GM18868 (cell line): ENCODE measurements around the gene LEFTY2.
"Not testable (repeated sequence)": the region's sequence is repeated elsewhere in the genome, so short reads cannot be mapped to it uniquely, and the experiment has no call there.

Experiments used
- ATAC-seq: cut with Tn5 transposase; IDR thresholded peaks from one replicate; pipeline ENCODE4 v1.9.1; 2021; ENCODE audit warnings: mild to moderate bottlenecking, moderate library complexity; ENCODE audit not compliant: unreplicated experiment

The LEFTY2 gene

DNA sequence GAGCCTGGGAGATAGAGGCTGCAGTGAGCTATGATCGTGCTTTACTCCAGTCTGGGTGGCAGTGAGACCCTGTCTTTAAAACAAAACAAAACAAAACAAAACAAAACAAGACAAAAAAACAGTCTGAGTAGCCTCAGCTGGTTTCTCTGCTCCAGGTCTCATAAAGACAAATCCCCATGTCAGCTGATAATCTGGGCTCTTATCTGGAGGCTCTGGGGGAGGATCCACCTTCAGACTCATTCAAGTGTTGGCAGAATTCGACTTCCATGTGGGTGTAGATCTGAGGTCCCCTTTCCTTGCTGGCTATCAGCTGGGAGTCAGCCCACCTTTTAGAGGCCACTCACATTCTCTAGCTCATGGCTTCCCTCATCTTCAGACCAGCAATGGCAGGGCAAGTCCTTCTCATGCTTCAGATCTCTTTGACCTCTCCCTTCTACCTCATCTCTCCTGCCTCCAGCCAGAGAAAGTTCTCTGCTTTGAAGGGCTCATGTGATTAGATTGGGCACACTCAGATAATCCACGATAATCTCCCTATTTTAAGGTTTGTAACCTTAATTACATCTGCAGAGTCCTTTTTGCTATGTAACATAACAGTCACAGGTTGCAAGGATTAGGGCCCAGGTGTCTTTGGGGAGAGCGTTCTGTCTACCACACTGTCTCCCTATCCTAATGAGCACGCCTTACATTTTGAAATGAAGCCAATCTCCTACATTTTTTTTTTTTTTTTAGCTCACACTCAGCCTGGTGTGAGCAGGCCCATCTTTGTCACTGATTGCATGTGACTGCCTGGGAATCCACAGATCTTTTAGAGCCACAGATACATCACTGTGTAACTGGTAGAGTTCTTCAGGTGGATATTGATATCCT is 9.5 kb downstream of the LEFTY2 start:
- ATAC-seq: no peak

DNA sequence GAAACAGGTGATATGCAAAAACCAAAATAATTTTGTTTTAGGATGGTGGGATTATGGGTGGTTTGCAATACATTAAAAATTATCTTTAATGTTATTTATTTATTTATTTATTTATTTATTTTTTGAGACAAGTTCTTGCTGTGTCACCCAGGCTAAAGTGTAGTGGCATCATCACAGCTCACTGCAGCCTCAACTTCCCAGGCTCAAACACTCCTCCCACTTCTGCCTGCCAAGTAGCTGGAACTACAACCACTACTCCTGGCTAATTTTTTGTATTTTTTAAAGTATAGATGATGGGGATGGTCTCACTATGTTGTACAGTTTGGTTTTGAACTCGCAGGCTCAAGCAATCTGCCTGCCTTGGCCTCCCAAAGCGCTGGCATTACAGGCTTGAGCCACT is 10.5 kb downstream of the LEFTY2 start:
- no peak for ATAC-seq

DNA sequence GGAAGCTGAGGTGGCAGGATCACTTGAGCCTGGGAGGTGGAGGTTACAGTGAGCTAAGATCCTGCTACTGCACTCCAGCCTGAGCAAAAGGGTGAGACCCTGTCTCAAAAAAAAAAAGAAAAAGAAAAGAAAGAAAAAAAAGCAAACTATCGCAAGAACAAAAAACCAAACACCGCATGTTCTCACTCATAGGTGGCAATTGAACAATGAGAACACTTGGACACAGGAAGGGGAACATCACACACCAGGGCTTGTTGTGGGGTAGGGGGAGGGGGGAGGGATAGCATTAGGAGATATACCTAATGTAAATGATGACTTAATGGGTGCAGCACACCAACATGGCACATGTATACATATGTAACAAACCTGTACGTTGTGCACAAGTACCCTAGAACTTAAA is 11.6 kb downstream of the LEFTY2 start:
- ATAC-seq: not testable (repeated sequence)

DNA sequence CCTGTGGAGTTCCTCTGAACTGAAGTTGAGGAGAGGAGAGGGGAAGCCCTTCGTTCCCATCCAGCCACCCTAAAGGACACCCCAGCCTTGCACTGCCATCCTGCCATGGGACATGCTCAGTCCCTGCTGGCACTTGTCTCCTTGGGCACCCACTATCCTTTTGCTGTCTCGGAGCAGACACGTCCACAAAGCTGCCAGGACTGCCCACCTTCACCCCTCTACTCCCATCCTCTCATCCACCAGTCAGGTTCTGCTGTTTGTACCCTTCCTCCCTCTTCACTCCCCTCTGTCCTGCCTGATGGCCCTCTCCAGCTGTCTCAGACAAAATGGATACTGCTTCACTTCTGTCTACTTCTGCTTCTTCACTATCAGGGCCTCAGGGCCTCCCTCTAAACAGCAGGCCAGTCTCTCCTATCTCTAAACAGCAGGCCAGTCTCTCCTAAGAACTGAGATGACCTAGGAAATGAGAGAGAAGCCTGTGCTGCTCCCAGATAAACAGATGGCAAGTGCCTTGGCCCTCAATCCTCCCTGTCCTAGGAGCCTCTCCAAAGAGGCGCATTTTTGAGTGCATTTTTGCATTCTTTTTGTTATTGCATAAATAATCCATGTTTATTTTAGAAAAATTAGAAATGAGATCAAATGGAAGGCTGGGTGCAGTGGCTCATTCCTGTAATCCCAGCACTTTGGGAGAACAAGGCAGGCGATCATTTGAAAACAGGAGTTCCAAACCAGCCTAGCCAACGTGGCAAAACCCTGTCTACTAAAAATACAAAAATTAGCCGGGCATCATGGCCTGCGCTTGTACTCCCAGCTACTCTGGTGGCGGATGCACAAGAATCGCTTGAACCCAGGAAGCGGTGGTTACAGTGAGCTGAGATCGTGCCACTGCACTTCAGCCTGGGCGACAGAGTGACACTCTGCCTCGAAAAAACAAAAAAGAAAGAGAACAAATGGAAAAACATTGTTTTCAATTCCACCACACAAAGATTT is 12.5 kb downstream of the LEFTY2 start:
- ATAC-seq: no peak

DNA sequence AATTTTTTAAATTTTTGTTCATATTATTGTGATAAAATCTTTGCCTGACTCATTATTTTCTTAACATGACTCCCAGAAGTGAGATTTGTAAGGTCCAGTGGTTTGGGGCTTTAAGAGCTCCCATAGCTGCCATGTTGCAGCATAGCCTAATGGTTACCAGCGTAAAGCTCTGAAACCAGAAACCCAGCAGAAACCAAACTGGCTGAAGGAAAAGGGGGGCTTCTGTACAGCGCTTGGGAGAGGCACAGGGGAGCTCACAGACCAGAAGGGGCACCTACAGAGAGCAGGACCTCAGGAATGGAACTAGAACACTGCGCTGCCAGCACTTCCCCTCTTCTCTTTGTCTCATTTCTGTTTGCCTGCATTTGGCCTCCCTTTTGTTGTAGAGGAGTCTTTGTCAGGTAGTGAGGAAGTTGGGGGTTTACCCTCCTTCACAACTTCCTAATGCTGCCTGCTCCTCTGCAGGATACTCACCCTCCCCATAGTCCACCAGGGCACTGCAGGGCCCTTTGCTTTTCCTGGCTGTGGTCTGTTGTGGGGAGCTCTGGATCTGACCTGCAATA is 14.4 kb downstream of the LEFTY2 start:
- ATAC-seq: no peak

DNA sequence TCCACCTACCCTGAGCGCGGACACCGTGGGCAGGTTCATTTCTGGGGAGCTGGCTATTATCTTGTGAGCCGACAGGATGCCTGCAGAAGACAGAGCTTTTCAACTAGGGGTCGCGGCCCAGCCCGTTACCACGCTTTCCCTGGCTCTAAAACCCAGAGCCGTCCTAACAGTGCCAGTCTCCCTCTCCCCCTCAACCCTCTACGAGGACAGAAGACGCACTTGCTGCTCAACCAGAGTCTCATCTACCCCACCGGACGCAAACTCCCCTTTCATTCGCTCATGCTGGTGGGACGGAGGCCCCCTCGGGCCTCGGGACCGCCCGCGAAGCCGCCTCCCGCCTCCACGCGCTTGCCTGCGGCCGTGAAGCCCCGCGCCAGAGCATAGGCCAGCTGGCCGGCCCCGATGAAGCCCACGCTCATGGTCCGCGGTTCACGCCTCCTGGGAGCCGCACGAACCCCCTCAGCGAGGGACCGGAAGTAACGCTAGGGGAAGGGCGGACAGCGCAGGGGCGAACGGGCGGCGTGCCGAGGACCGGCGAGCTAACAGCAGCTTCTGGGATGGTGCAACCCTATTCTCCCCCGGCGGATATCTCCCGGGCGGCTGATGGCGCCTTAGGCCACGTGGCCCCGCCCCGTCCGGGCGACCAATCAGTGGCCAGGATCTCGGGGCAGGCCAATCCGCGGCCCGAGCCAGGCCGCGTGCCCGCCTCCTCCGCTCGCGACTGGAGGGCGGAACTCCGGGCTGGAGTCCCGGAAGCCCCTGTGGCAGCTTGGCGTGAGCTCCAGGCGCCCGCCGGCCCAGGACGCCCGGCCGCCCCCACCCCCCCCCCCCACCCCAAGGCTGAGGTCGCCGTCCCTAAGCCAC is 17.1 kb downstream of the LEFTY2 start, which contains the start of gene PYCR2:
Gene PYCR2 (minus strand): TSS at position 559 of the 864 bp plus-strand sequence. CDS start 140 bp downstream, at position 419.
- ATAC-seq: peak; percentile 97

DNA sequence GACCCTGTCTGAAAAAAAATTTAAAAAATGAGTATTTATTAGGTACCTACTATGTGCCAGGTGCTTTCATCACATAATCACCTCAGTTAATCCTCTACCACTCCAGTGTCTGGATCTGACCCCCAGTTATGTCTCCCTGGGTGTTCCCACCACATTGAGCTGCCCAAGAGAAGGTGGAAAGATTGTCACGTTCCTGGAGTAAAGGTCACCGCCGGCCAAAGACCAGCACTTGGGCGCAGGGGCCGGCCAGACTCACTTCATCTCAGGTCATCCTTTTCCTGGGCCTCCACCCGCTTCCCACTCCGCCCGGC is 17.7 kb downstream of the LEFTY2 start:
- ATAC-seq: no peak

DNA sequence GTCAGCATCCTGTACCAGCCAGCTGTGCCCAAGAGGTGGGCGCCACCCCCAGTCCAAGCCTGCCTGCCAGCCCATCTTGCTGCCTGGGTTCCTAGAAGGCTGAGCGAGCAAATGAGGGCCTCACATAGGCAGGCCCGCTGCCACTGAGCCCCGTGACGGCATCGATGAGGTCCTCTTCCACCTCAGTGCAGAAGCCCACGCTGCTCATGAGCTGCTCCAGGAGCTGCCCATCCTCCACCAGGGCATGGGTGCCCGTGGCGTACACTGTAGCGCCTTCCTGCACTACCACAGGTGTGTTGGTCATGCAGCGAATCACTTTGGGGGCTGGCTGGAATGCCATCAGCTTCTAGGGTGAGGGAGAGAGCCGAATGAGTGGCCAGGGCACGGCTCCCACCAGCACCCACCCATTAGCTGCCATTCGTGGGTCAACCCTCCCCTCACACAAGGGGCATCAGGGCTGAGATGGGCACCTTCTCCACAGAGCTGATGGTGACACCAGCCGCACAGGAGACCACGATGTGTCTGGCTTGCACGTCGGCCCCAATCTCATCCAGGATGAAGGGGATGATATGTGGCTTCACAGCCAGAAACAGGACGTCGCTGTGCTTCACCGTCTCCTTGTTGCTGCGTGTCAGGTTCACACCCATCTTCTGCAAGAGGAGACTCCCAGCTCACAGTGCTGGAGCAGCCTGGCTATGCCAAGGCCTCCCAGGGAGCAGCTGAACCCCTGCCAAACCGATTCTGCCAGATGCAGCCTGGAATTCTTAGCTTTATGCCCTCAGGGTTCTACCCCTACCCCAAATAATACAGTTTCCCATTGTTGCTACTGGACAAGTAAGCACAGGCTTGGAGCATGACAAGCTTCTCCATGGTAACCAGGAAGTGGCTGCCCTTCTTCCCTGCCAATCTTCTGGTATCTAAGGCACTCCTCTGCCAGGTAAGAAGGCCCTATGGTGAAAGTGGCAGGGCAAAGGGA is 19.0 kb downstream of the LEFTY2 start:
- ATAC-seq: no peak

DNA sequence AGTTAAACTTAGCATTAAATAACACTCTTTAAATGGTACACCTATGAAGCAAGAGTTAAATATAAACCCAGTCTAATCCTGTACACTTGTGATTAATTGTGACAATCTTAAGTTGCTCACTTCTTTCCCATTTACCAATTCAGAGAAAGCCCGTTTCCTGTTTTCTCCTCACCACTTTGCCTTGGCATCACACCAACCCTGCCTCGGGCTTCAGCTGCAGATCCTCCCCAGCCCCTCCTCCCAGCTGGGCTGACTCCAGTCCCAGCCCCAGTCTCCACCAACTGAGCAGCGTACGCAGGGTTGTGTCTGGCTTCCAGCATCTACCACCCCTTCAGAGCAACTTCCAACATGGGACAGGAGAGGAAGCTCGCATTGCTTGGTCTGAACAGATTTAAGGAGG is 21.1 kb downstream of the LEFTY2 start:
- no peak for ATAC-seq

DNA sequence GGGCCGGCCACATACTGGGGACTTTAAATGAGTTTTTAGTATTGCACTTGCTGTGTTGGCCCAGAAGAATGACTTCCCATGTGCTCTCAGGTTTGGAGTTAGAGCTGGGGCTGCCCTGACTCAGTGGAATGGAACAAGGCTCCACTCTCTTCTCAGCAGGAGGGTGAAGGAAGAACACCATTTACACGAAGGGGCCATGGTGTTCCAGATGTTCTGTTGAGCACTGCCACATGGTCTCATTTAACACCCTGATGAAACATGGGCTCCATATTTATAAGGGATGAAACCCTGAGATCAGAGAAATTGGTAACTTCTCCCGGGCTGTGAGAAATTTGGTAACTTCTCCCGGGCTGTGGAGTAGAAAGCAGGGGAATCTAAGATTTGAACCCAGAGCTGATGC is 22.7 kb downstream of the LEFTY2 start:
- no peak for ATAC-seq

DNA sequence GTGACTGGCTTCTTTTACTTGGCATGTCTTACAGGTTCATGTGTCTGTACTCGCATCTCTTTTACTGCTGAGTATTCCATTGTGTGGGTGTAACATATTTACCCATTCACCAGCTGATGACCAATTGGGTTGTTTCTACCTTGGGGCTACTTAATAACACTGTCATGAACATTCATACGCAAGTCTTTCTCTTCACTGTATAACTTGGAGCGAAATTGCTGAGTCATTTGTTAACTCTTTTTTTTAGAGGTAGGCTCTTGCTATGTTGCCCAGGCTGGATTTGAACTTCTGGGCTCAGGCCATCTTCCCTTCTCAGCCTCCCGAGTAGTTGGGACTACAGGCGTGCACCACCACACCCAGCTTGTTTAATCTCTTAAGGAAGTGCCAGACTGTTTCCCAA is 23.5 kb downstream of the LEFTY2 start:
- no peak for ATAC-seq

DNA sequence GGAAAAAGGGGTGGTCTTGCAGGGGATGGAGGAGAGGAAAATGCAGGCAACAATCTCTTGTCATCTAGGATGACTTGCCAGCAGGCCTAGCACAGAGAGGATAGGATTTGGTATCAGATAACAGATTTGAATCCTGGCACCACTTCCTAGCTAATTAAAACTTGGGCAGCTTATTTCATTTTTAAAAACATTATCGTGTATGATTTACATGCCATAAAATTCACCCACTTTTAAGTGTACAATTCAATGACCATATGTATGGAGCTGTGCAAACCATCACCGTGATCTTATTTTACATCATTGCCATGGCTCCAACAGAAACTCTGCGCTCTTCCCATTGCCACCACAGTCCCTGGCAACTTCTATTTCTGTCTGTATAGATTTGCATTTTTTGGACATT is 23.9 kb downstream of the LEFTY2 start:
- ATAC-seq: no peak

DNA sequence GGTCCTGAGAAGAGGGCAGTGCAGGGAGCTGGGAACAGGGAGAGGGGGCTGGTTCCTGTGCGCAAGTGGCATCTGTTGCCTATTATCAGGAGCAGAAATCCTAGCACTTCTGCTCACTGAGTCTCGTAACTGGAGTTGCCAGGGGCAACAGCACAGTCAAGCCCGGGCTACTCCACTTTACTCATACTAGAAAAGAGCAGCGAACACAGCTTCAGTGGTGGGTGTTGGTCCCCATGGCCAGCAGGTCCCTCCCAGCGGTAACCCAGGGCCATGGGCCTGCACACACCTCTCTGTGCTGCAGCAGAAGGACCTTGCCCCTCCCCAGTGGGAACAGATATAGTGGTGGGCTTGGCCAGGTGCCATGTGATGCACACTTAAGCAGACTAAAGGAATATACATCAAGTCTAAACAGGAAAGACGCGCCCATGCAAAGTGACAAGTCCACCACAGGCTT is 25.5 kb downstream of the LEFTY2 start:
- ATAC-seq: no peak

DNA sequence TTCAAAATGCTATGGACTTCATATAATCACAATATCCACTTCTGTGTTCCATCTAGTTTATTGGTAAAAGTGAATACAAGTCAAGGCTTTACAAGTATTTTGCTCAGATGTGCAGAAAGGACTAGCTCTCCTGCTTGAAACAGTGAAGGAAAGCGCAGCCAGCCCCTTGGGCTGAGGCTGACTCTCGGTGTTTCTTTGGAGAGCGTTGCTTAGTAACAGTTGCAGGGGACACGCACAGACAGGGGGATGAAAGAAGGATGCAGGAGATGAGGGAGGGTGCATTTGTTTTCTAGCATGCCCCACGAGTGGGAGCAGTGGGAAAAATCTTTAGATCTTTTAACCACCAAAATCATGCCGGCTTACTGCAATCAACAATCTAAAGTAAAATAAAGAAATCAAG is 26.1 kb downstream of the LEFTY2 start:
- no peak for ATAC-seq

DNA sequence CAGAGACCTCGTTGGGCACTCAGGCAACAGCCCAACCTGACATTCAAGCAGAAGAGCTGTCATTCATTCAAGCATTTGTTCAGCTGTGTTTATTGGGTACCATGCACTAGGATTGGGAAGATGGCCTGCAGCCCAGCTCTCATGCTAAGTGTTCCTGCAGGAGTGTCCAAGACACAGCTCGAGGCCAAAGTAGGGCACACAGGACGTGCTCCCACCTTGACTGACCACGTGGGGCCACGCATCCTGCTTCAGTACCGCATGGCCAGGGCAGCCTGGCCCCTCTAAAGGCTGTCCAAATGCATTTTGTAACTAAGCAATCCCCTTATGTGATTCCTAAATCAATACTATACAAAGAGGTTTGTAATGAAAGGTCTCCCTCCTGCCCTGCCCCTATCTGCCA is 26.6 kb downstream of the LEFTY2 start:
- no peak for ATAC-seq

DNA sequence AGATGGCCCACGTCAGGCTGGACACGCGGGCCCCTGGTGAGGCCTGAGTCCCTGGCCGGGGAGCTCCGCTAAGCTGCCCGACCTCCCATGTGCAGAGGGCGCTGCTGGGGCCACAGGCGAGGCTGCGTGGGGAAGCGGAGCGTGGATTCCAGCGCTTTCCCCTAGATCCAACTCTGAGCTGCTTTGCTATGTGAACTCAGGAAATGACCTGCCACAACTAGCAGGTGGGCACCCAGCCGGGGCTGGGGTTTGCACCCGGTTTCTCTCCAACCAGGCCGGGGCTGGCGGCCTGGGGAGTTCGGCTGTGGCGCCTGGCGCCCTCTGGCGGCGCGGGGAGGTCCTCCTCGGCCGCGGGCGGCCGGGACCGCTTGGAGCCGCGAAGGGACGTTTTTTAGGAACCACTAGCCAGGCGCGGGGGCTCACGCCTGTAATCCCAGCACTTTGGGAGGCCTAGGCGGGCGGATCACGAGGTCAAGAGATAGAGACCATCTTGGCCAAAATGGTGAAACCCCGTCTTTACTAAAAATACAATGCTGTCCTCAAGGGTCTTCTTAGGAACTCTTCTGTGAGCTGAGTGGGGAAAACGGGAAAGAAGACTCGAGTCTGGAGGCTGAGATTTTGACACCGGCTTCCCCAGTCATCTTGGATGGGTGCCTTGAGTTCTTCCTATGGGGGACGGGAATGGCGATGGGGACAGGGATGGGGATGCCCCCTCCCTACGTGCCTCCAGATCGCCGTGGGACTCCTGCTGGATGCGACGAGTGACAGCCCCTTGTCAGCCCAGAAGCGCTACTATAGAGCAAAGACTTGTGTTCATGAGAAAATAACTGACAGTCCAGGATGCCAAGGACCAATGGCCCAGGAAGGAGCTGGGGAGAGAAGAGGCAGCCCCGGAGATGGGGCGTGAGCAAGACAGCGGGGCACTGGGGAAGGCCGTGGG is 29.6 kb downstream of the LEFTY2 start:
- peak; percentile 79 for ATAC-seq

DNA sequence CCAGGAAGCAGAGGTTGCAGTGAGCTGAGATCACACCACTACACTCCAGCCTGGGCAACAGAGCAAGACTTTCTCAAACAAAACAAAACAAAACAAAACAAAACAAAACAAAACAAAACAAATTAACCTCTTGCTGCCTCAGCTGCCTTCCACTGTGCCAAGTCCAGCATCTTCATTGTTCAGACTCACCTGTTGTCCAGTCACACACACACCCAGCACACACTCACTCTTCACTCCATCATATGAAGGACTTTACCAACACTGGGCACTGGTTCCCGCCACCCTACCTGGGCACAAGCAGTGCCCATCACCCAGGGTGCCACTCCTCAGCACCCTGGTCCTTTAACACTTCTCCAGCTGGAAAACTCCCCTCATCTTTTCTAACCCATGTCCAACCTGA is 31.5 kb downstream of the LEFTY2 start:
- ATAC-seq: no peak

DNA sequence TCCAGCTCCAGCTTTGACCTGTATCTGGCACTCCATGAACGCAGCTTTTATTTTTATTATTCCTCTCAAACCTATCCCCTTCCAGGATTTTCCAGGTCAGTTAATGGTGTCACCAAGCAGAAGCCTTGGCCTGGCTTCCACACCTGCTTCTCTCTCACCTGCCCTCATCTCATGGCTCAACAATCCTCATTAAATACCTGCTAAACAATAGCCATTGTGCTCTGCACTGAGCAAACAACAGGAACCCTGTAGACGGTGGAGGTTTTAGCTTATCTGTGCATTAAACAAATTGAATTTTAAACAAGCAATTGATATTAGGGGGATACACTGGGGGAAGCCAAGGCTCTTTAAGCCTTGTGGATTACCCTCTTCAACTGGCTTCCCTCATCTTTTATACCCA is 32.2 kb downstream of the LEFTY2 start:
- ATAC-seq: no peak
